Activated naive CD8-positive, alpha-beta T cell treated with anti-CD3 and anti-CD28 coated beads, Interleukin-2, amount 10 ng/mL, durations not matched to agents 7 days and 5 days (primary cell): ENCODE data around the gene TRMT11. TPM values are rescaled to one million over a fixed set of nuclear protein-coding genes. Genes with fewer than 3 reads are reported as not detected.

Experiments used
- ATAC-seq: fragments of 150-1000 bp; cut with Tn5 transposase; one replicate; pipeline ENCODE4 v1.10.0; 2021; ENCODE audit warnings: low read depth, moderate library complexity
- POLR2A ChIA-PET: fragments of 350-600 bp; sonication (Branson Sonifier 250); formaldehyde crosslinking; loops from one replicate; lab custom pipeline; 2021; ENCODE audit warnings: antibody characterized with exemption; lab: Charles Lee
- DNase-seq: peaks from one replicate; pipeline ENCODE4 v3.0.0; 2021
- H3K27ac Mint-ChIP-seq: one replicate; pipeline ENCODE4 v1.8.0; 2022; ENCODE audit warnings: mild to moderate bottlenecking, mixed read lengths
- H3K27me3 Mint-ChIP-seq: one replicate; pipeline ENCODE4 v1.8.0; 2022; ENCODE audit warnings: mild to moderate bottlenecking, moderate library complexity, mixed read lengths
- H3K36me3 Mint-ChIP-seq: one replicate; pipeline ENCODE4 v1.8.0; 2021; ENCODE audit warnings: mild to moderate bottlenecking, mixed read lengths
- H3K4me1 Mint-ChIP-seq: one replicate; pipeline ENCODE4 v1.8.0; 2021; ENCODE audit warnings: mixed read lengths
- H3K4me3 Mint-ChIP-seq: one replicate; pipeline ENCODE4 v1.8.0; 2022; ENCODE audit warnings: mild to moderate bottlenecking, moderate library complexity, mixed read lengths
- H3K9me3 Mint-ChIP-seq: one replicate; pipeline ENCODE4 v1.8.0; 2021; ENCODE audit warnings: mixed read lengths
- total RNA-seq, 2 experiments: library from RNA; stranded (reverse); gene quantifications; one replicate each; pipeline ENCODE4 v1.2.3, GENCODE V29; 2021

The TRMT11 gene
- total RNA-seq, result 10 to 100 TPM; 24.7 to 25.1 TPM

DNA sequence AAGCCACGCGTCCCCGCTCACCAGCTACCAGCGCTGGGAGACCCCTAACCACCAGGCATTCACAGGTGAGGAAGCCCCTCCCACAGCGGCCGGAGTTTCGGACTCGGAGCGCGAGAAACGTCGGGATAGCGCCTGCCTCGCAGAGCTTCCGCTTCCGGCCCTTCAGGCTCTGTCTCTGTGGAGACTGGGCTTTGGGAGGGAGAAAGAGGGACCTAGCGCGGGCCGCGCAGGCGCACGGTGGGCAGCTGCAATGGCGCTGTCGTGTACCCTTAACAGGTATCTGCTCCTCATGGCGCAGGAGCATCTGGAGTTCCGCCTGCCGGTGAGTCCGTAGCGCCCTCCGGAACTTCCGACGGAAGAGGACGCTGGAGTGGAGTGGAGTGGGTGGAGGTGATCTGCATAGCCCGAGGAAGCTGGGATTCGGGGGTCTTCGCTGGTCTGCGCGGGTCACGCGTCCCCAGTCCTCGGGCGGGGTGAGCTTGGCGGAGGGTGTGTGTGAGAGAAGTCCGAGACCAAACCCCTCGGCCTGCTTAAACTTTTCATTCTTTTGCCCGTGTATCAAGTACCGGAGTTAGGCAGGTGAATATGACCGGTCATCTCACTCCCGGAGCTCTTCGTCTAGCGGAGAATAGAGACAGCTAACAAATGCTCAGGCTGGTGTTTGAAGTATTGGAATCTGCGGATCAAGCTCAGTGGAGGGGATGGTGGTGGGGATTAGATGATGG, at the start of gene TRMT11:
TSS of gene TRMT11 (plus strand) at position 240 of the 725 bp plus-strand sequence. CDS start at position 251, 11 bp downstream.
- DNase-seq, result peak; percentile 79
- Mint-ChIP-seq H3K4me1 (peaks cover 9% of the 10 kb centered on the region), H3K27ac (no peak within 1 kb of the TSS), H3K27me3 (no peaks in the 10 kb centered on the region), H3K9me3 (no peaks in the 10 kb centered on the region), H3K4me3 (peak within 1 kb of the TSS; percentile 31), H3K36me3 (no peaks in the 10 kb centered on the region)
- POLR2A ChIA-PET, result interaction anchor here (0.7 to 4.8 kb wide), 12 partner anchors 9 to 685 kb away, joined by 3 to 37 read pairs (median 4); partner anchors contain the start of genes HDDC2 and NCOA7
- peak; percentile 98 for ATAC-seq

DNA sequence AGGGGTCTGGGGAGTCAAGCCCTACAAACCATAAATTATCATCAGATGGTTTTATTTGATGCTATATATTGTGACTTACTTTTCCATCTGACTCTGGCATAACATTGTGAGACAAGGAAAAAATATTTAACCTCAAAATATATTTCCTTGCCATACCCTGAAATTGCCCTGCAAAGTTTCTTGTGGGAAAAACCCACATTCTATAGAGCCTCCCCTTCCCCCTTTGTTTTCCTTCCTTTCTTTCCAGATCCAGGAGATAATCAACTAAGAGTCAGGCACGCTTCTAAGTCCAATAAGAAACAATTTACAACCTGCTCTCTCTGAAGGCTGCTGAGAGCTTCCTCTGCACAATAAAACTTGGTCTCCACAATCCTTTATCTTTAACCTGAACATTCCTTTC, 47.3 kb upstream of the TRMT11 start:
- Mint-ChIP-seq H3K27ac (no peak overlapping the region), H3K4me3 (no peak overlapping the region), H3K27me3 (peaks cover 35% of the 10 kb centered on the region), H3K36me3 (no peaks in the 10 kb centered on the region), H3K4me1 (peaks cover 3% of the 10 kb centered on the region), H3K9me3 (no peaks in the 10 kb centered on the region)
- DNase-seq (no peak), ATAC-seq (no peak)
- POLR2A ChIA-PET, result no interaction called here

DNA sequence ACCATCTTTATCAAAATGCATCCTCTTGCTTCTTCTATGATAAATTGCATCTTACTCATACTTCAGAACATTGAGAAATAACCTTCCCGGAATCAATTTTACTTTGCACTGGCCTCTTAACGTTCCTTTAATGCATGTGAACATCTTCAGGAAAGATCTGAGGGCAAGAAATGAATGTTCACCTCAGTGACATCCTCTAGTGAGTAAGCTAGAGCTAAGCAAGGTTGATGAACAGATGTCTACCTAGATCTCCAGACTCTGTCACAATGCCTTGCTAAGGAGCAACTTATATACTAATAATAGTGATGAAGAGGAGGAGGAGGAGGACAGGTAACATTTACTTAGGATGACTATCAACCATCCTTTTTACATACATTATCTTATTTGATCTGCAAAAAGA, 46.5 kb upstream of the TRMT11 start:
- Mint-ChIP-seq H3K4me3 (no peak overlapping the region), H3K27me3 (peaks cover 34% of the 10 kb centered on the region), H3K9me3 (no peaks in the 10 kb centered on the region), H3K36me3 (no peaks in the 10 kb centered on the region), H3K27ac (no peak overlapping the region), H3K4me1 (peaks cover 3% of the 10 kb centered on the region)
- no peak for ATAC-seq
- POLR2A ChIA-PET, result no interaction called here
- DNase-seq, result no peak

DNA sequence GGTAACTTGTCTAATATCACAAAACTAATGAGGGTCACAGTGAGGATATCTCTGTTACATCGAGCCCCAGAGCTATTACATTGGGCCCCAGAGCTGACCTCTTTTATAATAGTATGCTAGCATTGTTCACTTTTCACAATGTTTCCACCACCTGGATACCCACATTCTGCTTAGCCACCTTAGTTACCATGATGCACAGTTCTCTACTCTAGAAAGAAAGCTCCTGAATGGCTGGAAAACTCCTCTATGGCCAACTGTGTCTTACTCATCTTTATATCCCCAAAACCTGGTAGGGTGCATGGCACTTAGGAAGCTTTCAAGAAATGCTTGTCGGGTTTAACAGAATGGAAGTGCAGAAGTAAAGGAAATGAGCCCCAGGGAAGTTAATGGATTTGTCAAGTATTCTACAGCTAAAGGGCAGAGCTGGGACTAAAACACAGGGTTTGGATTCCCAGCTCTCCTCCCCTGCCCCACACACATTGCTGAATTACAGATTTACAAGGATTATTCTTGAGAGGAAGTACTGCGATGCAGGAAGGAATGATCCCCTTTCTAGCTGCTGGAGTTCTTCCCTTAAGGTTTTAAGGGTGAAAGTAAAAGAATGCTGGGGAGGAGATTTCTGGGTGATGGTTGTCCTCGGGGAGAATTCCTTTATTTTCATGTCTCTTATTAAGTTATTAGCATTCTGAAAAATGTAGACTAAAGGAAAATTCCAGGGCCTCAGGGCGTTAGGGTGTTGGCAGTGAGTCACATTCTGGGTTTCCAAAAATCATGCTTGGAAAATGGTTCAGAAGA, 45.9 kb upstream of the TRMT11 start:
- DNase-seq, result no peak
- H3K36me3 Mint-ChIP-seq, result no peaks in the 10 kb centered on the region
- ATAC-seq, result no peak
- POLR2A ChIA-PET, result no interaction called here
- no peaks in the 10 kb centered on the region for H3K9me3 Mint-ChIP-seq
- peaks cover 3% of the 10 kb centered on the region for H3K4me1 Mint-ChIP-seq
- H3K27me3 Mint-ChIP-seq, result peaks cover 33% of the 10 kb centered on the region
- H3K27ac Mint-ChIP-seq, result no peak overlapping the region
- no peak overlapping the region for H3K4me3 Mint-ChIP-seq

DNA sequence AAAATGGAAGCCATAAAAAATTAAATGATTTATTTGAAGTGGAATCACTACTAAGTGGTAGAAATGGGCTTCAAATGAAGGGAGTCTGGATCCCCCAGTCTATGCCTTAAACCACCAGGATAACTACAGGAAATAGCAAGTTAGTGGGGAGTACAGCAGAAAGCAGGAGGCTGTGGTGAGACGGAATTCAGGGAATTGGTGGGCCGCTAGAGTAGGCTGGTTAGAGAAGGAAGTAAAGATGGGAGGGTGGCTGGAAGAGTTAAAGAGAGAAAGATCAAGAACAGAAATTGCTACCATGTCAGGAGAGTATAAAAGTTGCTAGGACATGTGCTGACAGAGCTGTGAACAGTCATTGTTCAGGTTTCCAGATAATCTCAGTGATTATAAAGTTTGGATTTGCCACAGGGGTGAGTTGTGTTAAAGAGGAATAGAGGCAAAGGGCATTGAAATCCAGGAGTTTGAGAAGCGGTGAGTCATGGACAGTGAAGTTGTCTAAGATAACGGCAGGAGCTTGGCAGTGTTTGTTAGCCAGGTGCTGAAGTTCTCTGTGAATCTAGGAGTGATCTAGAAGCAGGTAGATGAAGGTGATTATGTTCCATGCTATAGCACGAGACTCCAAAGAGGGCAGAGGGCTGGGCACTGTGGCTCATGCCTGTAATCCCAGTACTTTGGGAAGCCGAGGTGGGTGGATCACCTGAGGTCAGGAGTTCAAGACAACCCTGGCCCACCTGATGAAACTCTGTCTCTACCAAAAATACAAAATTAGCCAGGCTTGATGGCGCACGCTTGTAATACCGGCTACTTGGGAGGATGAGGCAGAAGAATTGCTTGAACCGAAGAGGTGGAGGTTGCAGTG, 43.4 kb upstream of the TRMT11 start:
- Mint-ChIP-seq H3K4me3 (no peak overlapping the region), H3K36me3 (no peaks in the 10 kb centered on the region), H3K27ac (no peak overlapping the region)

DNA sequence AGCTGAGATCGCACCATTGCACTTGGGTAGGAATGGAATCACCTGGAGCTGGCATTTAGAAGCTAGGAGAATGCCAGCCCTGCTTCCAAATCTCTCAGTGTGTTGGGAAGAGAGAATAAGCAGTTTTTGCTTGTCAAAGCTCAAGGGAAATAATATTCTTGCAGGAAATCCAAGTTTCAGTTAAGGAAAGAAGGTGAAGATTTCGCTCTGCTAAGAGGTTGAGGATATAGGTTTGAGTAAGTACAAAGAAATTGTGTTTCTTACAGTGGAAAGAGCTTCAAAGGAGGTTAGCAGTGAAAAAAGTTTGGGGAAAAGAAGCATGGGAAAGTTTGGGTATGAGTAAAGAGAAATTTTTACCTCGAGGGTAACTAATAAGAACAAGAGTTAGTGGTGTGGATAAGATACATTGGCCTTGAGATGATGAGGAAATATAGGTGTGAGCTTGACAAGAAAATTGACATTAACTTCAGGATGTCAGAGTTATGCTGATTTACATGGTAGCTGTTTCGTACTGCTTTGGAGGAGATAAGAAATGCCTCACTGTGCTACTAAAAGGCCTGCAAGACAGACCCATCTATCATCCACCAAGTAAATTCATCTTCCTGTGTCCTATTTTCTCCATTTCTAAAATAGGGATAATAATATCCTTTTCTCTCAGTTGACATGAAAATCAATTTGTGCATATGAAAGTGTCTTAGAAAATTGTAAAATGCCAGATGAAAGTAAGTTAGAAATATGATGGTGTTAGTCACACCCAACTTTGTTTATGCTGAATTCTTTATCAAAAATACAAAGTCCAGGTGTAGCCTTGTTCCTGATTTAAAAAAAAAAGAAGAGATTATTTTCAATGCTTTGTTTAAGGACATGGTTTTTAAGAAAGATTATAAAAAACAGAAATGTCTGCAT, 42.6 kb upstream of the TRMT11 start:
- ATAC-seq, result no peak
- H3K36me3 Mint-ChIP-seq, result no peaks in the 10 kb centered on the region
- no peak overlapping the region for H3K4me3 Mint-ChIP-seq
- H3K4me1 Mint-ChIP-seq, result peaks cover 3% of the 10 kb centered on the region
- H3K27me3 Mint-ChIP-seq, result peaks cover 28% of the 10 kb centered on the region
- no peak overlapping the region for H3K27ac Mint-ChIP-seq
- no peak for DNase-seq
- H3K9me3 Mint-ChIP-seq, result no peaks in the 10 kb centered on the region
- POLR2A ChIA-PET, result no interaction called here

More for the DNA sequence above, 43.4 kb upstream of the TRMT11 start:
- ATAC-seq, result no peak
- DNase-seq, result no peak
- POLR2A ChIA-PET, result no interaction called here
- no peaks in the 10 kb centered on the region for H3K9me3 Mint-ChIP-seq
- H3K4me1 Mint-ChIP-seq, result peaks cover 3% of the 10 kb centered on the region
- peaks cover 28% of the 10 kb centered on the region for H3K27me3 Mint-ChIP-seq

DNA sequence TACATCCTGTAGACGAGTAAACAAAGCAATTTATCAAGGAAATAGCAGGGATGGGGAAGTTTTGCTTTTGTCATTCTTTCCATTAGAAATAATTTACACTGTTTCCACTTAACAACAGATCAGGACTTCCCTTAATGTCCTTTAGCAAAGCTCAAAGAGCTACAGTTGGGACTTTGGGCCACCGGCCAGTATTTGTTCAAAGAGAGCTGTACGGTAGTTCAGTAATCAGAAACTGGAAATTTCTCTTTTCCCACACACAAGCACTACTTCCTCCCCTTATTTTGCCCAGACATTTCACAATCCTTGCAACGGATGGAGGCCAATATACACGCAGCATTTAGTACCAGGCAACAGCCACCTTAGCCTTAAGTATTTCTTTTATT, 41.9 kb upstream of the TRMT11 start:
- Mint-ChIP-seq H3K27me3 (peaks cover 23% of the 10 kb centered on the region), H3K9me3 (no peaks in the 10 kb centered on the region), H3K36me3 (no peaks in the 10 kb centered on the region), H3K4me3 (no peak overlapping the region), H3K27ac (no peak overlapping the region), H3K4me1 (peaks cover 3% of the 10 kb centered on the region)
- DNase-seq (no peak), ATAC-seq (no peak)
- POLR2A ChIA-PET, result no interaction called here

DNA sequence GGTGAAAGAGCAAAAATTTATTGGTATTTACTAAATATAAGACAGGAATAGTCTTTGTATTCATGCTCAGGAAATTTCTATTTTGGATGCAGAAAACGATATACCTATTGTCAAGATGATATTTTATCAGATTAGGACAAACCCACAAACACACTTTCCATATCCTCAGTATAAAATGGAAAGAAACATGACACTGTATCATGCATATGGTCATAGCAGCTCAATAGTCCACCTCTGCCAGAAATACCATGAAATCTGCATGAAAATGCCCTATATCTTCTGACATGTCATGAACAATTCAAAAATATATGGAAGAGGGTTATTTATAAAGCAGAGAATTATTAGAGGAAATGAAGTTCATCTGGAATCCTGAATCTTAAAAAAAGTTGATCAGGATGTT, 41.4 kb upstream of the TRMT11 start:
- Mint-ChIP-seq H3K9me3 (no peaks in the 10 kb centered on the region), H3K4me1 (peaks cover 3% of the 10 kb centered on the region), H3K27ac (no peak overlapping the region), H3K27me3 (peaks cover 18% of the 10 kb centered on the region), H3K36me3 (no peaks in the 10 kb centered on the region), H3K4me3 (no peak overlapping the region)
- POLR2A ChIA-PET, result no interaction called here
- DNase-seq (no peak), ATAC-seq (no peak)

DNA sequence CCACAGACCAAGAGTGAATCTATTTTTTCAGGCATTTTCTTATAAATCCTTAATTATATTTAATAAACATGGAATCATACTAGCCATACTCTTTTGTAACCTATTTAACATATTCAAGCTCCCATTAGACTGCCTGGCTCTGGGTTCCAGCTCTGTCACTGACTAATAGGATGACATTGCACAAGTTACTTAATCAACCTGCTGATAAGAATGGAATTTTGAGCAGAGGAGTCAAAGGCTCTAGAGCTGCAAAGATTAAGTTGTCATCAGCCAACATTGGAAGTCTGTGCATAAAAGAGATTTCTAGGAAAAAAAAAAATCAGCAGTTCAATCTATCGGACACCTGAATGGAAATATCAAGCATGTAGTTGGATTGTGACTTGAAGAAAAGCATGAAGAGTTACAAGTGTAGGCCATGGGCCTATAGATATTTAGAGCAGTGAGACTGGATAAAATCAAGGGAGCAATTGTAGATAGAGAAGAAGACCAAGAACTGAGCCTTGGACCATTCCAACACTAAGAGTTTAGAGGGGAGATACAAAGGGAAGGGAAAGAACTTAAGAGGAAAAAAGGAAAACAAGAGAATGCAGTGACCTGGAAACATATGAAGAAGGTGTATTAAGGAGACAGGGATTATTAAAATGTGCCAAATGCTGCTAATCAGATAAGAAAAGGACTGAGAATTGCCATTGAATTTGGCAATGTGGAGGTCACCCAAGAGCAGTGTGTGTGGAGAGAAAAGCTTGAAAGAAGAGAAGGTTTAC, 40.8 kb upstream of the TRMT11 start:
- no peaks in the 10 kb centered on the region for H3K36me3 Mint-ChIP-seq
- no peak for ATAC-seq
- no peak overlapping the region for H3K4me3 Mint-ChIP-seq
- H3K27ac Mint-ChIP-seq, result no peak overlapping the region
- no peaks in the 10 kb centered on the region for H3K9me3 Mint-ChIP-seq
- POLR2A ChIA-PET, result no interaction called here
- peaks cover 17% of the 10 kb centered on the region for H3K27me3 Mint-ChIP-seq
- no peak for DNase-seq
- peaks cover 3% of the 10 kb centered on the region for H3K4me1 Mint-ChIP-seq

DNA sequence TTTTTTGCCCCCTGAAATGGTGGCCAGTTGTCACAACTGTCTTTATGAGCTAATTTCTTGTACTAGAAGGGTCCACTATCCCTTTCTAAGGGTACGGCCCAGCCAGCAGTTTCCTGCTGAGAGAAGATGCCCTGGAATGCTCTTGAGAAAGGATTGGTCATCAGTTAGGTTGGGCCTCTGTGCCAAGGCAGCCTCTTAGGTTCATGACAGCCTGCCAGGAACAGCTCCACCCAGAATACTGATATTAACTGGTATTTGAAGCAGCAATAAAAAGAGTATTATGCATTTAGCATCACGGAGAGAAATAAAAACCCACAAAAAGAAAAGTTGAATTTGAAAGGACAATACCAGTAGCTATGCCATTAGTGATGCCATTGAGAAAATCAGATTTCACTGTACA, 38.7 kb upstream of the TRMT11 start:
- Mint-ChIP-seq H3K27ac (no peak overlapping the region), H3K9me3 (no peaks in the 10 kb centered on the region), H3K36me3 (no peaks in the 10 kb centered on the region), H3K4me3 (no peak overlapping the region), H3K4me1 (peaks cover 3% of the 10 kb centered on the region), H3K27me3 (peaks cover 15% of the 10 kb centered on the region)
- no peak for ATAC-seq
- no peak for DNase-seq
- POLR2A ChIA-PET, result no interaction called here

DNA sequence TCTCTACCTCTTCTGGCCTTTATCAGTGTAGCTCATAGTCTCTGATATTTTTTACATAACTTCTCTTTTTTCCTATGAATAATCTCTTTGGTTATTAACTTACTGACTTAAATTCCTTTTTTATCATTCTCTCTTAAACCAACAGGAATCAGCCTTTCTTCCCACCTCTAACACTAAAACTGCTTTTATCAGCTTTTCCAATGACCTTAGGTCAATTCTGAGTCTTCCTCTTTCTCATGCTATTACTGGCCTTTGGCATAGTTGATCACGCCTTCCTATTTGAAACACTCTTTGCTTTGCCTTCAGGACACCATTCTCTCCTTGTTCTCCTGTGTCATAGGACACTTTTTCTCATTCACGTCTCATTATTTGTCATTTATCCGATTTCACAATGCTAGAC, 37.9 kb upstream of the TRMT11 start:
- DNase-seq, result no peak
- Mint-ChIP-seq H3K27ac (no peak overlapping the region), H3K4me3 (no peak overlapping the region), H3K27me3 (peaks cover 12% of the 10 kb centered on the region), H3K36me3 (no peaks in the 10 kb centered on the region), H3K4me1 (no peaks in the 10 kb centered on the region), H3K9me3 (no peaks in the 10 kb centered on the region)
- POLR2A ChIA-PET, result no interaction called here
- no peak for ATAC-seq

DNA sequence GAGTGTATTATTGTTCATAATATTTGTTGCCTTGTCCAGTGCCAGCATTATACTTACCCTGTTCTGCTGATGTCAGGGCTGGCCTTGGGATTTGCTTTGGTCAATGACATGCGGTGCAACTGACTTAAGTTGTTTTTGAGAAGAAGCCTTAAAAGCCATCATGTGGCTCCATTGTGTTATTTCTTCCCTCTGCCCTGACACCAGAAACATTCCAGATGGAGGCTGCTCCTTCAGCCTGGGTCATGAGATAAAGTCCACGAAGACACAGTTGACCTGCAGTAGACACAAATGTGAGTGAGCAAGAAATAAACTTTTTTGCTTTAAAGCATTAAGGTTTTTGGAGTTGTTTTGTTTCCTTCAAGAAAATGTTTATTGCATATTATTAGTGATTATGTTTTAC, 37.3 kb upstream of the TRMT11 start:
- POLR2A ChIA-PET, result no interaction called here
- no peak overlapping the region for H3K27ac Mint-ChIP-seq
- H3K36me3 Mint-ChIP-seq, result no peaks in the 10 kb centered on the region
- H3K9me3 Mint-ChIP-seq, result no peaks in the 10 kb centered on the region
- ATAC-seq (no peak), DNase-seq (no peak)
- no peak overlapping the region for H3K4me3 Mint-ChIP-seq
- H3K27me3 Mint-ChIP-seq, result peaks cover 12% of the 10 kb centered on the region
- H3K4me1 Mint-ChIP-seq, result no peaks in the 10 kb centered on the region
